ENCODE measurements around the gene DUSP10.

GRCh38 chr1:221728037-221728505 lies 13.8 kb downstream of the DUSP10 start:
- TF ChIP-seq EP300 (IDR thresholded peaks at IDR 0.05) = no peak
- TF ChIP-seq, protein P1, sequence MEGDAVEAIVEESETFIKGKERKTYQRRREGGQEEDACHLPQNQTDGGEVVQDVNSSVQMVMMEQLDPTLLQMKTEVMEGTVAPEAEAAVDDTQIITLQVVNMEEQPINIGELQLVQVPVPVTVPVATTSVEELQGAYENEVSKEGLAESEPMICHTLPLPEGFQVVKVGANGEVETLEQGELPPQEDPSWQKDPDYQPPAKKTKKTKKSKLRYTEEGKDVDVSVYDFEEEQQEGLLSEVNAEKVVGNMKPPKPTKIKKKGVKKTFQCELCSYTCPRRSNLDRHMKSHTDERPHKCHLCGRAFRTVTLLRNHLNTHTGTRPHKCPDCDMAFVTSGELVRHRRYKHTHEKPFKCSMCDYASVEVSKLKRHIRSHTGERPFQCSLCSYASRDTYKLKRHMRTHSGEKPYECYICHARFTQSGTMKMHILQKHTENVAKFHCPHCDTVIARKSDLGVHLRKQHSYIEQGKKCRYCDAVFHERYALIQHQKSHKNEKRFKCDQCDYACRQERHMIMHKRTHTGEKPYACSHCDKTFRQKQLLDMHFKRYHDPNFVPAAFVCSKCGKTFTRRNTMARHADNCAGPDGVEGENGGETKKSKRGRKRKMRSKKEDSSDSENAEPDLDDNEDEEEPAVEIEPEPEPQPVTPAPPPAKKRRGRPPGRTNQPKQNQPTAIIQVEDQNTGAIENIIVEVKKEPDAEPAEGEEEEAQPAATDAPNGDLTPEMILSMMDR (IDR thresholded peaks at IDR 0.05) = no peak

All from tibial nerve (tissue), 4 donors.